ENCODE data around the gene OSMR. TPM values are rescaled to one million over a fixed set of nuclear protein-coding genes. Genes with fewer than 3 reads are reported as not detected.
A peak's percentile ranks its signal among the peaks of the same experiment; 100 is the strongest.

OSMR gene
- total and polyA plus RNA-seq, 2 of the 13 experiments (the other 11 are each of a cell fraction or from before 2014, with no cell fraction given), result 21.3 to 86.5 TPM

DNA sequence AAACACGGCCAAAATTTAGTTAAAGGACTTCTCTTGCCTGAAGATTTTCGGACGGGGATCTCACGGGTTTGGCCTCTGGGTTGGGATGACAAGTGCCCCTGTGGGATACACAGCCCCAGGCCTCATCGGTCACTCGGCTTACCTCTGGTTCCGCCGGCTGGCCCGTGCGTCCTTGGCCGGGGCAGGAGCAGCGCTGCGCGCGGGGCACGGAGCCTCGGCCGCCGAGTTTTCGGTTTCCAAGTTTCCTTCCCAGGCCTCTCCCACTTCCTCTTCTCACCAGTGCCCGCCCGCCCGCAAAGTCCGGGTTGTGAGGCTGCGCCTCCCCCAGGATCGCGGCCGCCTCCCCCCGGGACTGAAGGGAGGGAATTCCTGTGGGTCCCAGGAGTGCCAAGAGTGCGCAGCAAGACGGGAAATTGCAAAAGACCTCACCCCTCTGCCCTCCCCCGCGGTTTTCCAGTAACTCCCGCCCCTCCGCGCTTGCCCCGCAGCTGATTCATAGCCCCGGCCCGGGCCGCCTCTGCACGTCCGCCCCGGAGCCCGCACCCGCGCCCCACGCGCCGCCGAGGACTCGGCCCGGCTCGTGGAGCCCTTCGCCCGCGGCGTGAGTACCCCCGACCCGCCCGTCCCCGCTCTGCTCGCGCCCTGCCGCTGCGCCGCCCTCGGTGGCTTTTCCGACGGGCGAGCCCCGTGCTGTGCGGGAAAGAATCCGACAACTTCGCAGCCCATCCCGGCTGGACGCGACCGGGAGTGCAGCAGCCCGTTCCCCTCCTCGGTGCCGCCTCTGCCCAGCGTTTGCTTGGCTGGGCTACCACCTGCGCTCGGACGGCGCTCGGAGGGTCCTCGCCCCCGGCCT, at the start of gene OSMR (continued):
- TF ChIP-seq, protein P1, sequence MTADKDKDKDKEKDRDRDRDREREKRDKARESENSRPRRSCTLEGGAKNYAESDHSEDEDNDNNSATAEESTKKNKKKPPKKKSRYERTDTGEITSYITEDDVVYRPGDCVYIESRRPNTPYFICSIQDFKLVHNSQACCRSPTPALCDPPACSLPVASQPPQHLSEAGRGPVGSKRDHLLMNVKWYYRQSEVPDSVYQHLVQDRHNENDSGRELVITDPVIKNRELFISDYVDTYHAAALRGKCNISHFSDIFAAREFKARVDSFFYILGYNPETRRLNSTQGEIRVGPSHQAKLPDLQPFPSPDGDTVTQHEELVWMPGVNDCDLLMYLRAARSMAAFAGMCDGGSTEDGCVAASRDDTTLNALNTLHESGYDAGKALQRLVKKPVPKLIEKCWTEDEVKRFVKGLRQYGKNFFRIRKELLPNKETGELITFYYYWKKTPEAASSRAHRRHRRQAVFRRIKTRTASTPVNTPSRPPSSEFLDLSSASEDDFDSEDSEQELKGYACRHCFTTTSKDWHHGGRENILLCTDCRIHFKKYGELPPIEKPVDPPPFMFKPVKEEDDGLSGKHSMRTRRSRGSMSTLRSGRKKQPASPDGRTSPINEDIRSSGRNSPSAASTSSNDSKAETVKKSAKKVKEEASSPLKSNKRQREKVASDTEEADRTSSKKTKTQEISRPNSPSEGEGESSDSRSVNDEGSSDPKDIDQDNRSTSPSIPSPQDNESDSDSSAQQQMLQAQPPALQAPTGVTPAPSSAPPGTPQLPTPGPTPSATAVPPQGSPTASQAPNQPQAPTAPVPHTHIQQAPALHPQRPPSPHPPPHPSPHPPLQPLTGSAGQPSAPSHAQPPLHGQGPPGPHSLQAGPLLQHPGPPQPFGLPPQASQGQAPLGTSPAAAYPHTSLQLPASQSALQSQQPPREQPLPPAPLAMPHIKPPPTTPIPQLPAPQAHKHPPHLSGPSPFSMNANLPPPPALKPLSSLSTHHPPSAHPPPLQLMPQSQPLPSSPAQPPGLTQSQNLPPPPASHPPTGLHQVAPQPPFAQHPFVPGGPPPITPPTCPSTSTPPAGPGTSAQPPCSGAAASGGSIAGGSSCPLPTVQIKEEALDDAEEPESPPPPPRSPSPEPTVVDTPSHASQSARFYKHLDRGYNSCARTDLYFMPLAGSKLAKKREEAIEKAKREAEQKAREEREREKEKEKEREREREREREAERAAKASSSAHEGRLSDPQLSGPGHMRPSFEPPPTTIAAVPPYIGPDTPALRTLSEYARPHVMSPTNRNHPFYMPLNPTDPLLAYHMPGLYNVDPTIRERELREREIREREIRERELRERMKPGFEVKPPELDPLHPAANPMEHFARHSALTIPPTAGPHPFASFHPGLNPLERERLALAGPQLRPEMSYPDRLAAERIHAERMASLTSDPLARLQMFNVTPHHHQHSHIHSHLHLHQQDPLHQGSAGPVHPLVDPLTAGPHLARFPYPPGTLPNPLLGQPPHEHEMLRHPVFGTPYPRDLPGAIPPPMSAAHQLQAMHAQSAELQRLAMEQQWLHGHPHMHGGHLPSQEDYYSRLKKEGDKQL (CRISPR knock-in tag; IDR thresholded peaks at IDR 0.05; ENCODE audit: low read depth), result 0 out of 2 replicates have a peak, but pooled peaks have one; percentile 24
- TF ChIP-seq HNF4A (CRISPR knock-in tag; IDR thresholded peaks at IDR 0.05), result peak; percentile 42; the same call in 1 of the 2 replicates
- TF ChIP-seq ZNF333 (CRISPR knock-in tag; IDR thresholded peaks at IDR 0.05; ENCODE audit: borderline replicate concordance), result 0 out of 2 replicates have a peak, but pooled peaks have one; percentile 51
- 0 out of 2 replicates have a peak, but pooled peaks have one; percentile 14 for TF ChIP-seq ZNF782 (CRISPR knock-in tag; IDR thresholded peaks at IDR 0.05; ENCODE audit: borderline replicate concordance)
- peak; percentile 95 for TF ChIP-seq ZNF777 (CRISPR knock-in tag; IDR thresholded peaks at IDR 0.05)
- TF ChIP-seq ZNF350 (CRISPR knock-in tag; IDR thresholded peaks at IDR 0.05; ENCODE audit: borderline replicate concordance, low read depth), result peak; percentile 63
- no peak for TF ChIP-seq SMAD9 (CRISPR knock-in tag; IDR thresholded peaks at IDR 0.05)
- peak; percentile 38; the same call in 1 of the 2 replicates for TF ChIP-seq HOXA3 (CRISPR knock-in tag; IDR thresholded peaks at IDR 0.05)
- TF ChIP-seq TBL1XR1 (IDR thresholded peaks at IDR 0.05; ENCODE audit: borderline replicate concordance, low read length, partially characterized antibody), result peak; percentile 67
- TF ChIP-seq, protein P2, sequence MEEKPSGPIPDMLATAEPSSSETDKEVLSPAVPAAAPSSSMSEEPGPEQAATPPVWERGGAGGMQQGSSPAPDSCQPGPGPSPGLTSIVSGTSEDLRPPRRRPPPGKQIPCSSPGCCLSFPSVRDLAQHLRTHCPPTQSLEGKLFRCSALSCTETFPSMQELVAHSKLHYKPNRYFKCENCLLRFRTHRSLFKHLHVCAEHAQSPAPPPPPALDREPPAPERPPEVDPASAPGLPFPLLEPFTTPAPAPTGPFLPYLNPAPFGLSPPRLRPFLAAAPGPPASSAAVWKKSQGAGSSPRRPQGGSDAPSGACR (CRISPR knock-in tag; IDR thresholded peaks at IDR 0.05), result no peak
- no peak for TF ChIP-seq MEF2D (CRISPR knock-in tag; IDR thresholded peaks at IDR 0.05)
- TF ChIP-seq, protein P3, sequence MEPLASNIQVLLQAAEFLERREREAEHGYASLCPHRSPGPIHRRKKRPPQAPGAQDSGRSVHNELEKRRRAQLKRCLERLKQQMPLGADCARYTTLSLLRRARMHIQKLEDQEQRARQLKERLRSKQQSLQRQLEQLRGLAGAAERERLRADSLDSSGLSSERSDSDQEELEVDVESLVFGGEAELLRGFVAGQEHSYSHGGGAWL (CRISPR knock-in tag; IDR thresholded peaks at IDR 0.05), result peak; percentile 39; the same call in 1 of the 2 replicates
- TF ChIP-seq POGZ (CRISPR knock-in tag; IDR thresholded peaks at IDR 0.05), result peak; percentile 53; the same call in 1 of the 2 replicates
- TF ChIP-seq ELF3 (CRISPR knock-in tag; IDR thresholded peaks at IDR 0.05), result peak; percentile 83
- TF ChIP-seq TEAD3 (CRISPR knock-in tag; optimal IDR thresholded peaks at IDR 0.05; ENCODE audit: borderline replicate concordance), result peak; percentile 83
- TF ChIP-seq, protein P4, sequence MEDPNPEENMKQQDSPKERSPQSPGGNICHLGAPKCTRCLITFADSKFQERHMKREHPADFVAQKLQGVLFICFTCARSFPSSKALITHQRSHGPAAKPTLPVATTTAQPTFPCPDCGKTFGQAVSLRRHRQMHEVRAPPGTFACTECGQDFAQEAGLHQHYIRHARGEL (CRISPR knock-in tag; IDR thresholded peaks at IDR 0.05), result no peak
- peak in 1 of 2 experiments; percentile 75; a peak in 1 of 4 replicates for TF ChIP-seq KLF16 (CRISPR knock-in tag; IDR thresholded peaks at IDR 0.05)
- peak; percentile 91 for TF ChIP-seq ATF7-NPFF (CRISPR knock-in tag; IDR thresholded peaks at IDR 0.05; ENCODE audit: low read depth)
- TF ChIP-seq PAWR (CRISPR knock-in tag; IDR thresholded peaks at IDR 0.05; ENCODE audit: borderline replicate concordance), result no peak
- TF ChIP-seq, protein P5, sequence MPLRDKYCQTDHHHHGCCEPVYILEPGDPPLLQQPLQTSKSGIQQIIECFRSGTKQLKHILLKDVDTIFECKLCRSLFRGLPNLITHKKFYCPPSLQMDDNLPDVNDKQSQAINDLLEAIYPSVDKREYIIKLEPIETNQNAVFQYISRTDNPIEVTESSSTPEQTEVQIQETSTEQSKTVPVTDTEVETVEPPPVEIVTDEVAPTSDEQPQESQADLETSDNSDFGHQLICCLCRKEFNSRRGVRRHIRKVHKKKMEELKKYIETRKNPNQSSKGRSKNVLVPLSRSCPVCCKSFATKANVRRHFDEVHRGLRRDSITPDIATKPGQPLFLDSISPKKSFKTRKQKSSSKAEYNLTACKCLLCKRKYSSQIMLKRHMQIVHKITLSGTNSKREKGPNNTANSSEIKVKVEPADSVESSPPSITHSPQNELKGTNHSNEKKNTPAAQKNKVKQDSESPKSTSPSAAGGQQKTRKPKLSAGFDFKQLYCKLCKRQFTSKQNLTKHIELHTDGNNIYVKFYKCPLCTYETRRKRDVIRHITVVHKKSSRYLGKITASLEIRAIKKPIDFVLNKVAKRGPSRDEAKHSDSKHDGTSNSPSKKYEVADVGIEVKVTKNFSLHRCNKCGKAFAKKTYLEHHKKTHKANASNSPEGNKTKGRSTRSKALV (CRISPR knock-in tag; IDR thresholded peaks at IDR 0.05), result 0 out of 2 replicates have a peak, but pooled peaks have one; percentile 26
